Thyroid gland (tissue), 4 donors: ENCODE data around the gene SLC25A4. TPM values are rescaled to one million over a fixed set of nuclear protein-coding genes. Genes with fewer than 3 reads are reported as not detected.

Experiments used
- DNase-seq, 2 donors: peaks; one replicate each; pipeline ENCODE4 v3.0.0-alpha.2; 2019
- H3K27ac ChIP-seq, 3 donors: fragments of 200-600 bp; sonication (generic); 1 replicate in 2 of 3; 2 replicates in 1 of 3; pipeline ENCODE4 v1.5.1; 2016 to 2019; ENCODE audit warnings: mild to moderate bottlenecking in 1 of 3, moderate library complexity in 1 of 3
- H3K27me3 ChIP-seq: fragments of 200-600 bp; sonication (generic); one replicate; pipeline ENCODE4 v1.5.1; 2019
- H3K36me3 ChIP-seq, 2 donors: fragments of 200-600 bp; sonication (generic); one replicate each; pipeline ENCODE4 v1.5.1; 2016 to 2019
- H3K4me1 ChIP-seq, 2 donors: fragments of 200-600 bp; sonication (generic); one replicate each; pipeline ENCODE4 v1.5.1; 2017 to 2019
- H3K4me3 ChIP-seq, 3 donors: fragments of 200-600 bp; sonication (generic); replicated peaks in 1 of 3; 1 replicate in 2 of 3; 2 replicates in 1 of 3; pipeline ENCODE4 v1.5.1; 2016; ENCODE audit warnings: mild to moderate bottlenecking in 1 of 3
- H3K9me3 ChIP-seq: fragments of 200-600 bp; sonication (generic); one replicate; pipeline ENCODE4 v1.5.1; 2017
- CTCF ChIP-seq, 6 experiments: fragments of 200-600 bp in 3 of 6; fragments of 450-650 bp in 3 of 6; sonication (generic) in 3 of 6; IDR thresholded peaks; one replicate each; pipeline ENCODE4 v1.5.1; 2016 to 2019; ENCODE audit warnings: antibody characterized with exemption in 6 of 6, mild to moderate bottlenecking in 2 of 6, inconsistent platforms in 1 of 6, moderate library complexity in 1 of 6
- POLR2A ChIP-seq, 2 donors: fragments of 450-650 bp; IDR thresholded peaks; one replicate each; pipeline ENCODE4 v1.6.1; 2017; ENCODE audit warnings: antibody characterized with exemption in 2 of 2, mild to moderate bottlenecking in 2 of 2, moderate library complexity in 1 of 2
- whole genome bisulfite sequencing, 2 donors: methylation state at CpG; one replicate each; pipeline ENCODE4 v1.1.5; 2017; 5-methylcytosine and 5-hydroxymethylcytosine counted together
- intact Hi-C: fragments of 100-400 bp; cut with DNase I; formaldehyde crosslinking; loops from one replicate; pipeline ENCODE4 v1.15.1; 2023
- total RNA-seq, 4 donors: library from RNA; depleted of rRNA; stranded (reverse); fragments of >200 nt; gene quantifications; one replicate each; pipeline ENCODE4 v1.2.3, GENCODE V29; 2016

The SLC25A4 gene
- total RNA-seq, 4 donors from 2014 or later = 26.7 to 56.7 (median 41.8) TPM

GRCh38 chr4:185127021-185127925 lies 15.8 kb upstream of the SLC25A4 start:
- WGBS, 2 donors = 13 to 16% methylated on average over 35 to 45 of the region's 64 CpGs
- Histone ChIP-seq H3K36me3 (no peaks in the 10 kb centered on the region), H3K4me1 (peaks cover 8 to 12% of the 10 kb centered on the region in 2 donors), H3K9me3 (no peaks in the 10 kb centered on the region), H3K27me3 (no peaks in the 10 kb centered on the region), H3K4me3 (peak overlapping the region; percentile 40 to 75 (median 57)), H3K27ac (no peak overlapping the region)
- intact Hi-C loops = no loop called here
- peak; percentile 44 to 47 for DNase-seq
- no peak for TF ChIP-seq CTCF (IDR thresholded peaks at IDR 0.05)
- no peak for TF ChIP-seq POLR2A (IDR thresholded peaks at IDR 0.05)

- Histone ChIP-seq H3K36me3 (no peaks in the 10 kb centered on the region), H3K27me3 (no peaks in the 10 kb centered on the region), H3K27ac (peak overlapping the region; percentile 28 to 69 (median 41)), H3K4me1 (peaks cover 8 to 12% of the 10 kb centered on the region in 2 donors), H3K9me3 (no peaks in the 10 kb centered on the region), H3K4me3 (peak overlapping the region; percentile 48 to 75 (median 57))
- peak; percentile 49 to 56 for DNase-seq
- intact Hi-C loops = no loop called here
- TF ChIP-seq CTCF (IDR thresholded peaks at IDR 0.05) (peak in 3 of 6 experiments; percentile 11 to 28 (median 20)), POLR2A (IDR thresholded peaks at IDR 0.05) (peak in 1 of 2 donors; percentile 16)
- WGBS, 2 donors = 4 to 5% methylated on average over 32 to 34 of the region's 74 CpGs
Measured at GRCh38 chr4:185128272-185129119, 14.6 kb upstream of the SLC25A4 start.

GRCh38 chr4:185134307-185134869 lies 8.7 kb upstream of the SLC25A4 start:
- no peak overlapping the region for H3K4me3 ChIP-seq
- H3K27ac ChIP-seq = no peak overlapping the region
- TF ChIP-seq CTCF (IDR thresholded peaks at IDR 0.05) = peak in 5 of 6 experiments; percentile 59 to 82 (median 71)
- no peak for TF ChIP-seq POLR2A (IDR thresholded peaks at IDR 0.05)
- H3K9me3 ChIP-seq = no peaks in the 10 kb centered on the region
- no peaks in the 10 kb centered on the region for H3K4me1 ChIP-seq
- no peak for DNase-seq
- H3K27me3 ChIP-seq = no peaks in the 10 kb centered on the region
- H3K36me3 ChIP-seq = no peaks in the 10 kb centered on the region
- intact Hi-C loops = loop anchor here (10.0 kb wide), 2 partner anchors 90 to 130 kb away; no protein-coding TSS in a partner anchor
- WGBS, 2 donors = 35 to 41% methylated on average over 3 of the region's 3 CpGs

GRCh38 chr4:185137233-185137925 lies 5.7 kb upstream of the SLC25A4 start:
- H3K4me1 ChIP-seq = peaks cover 0 to under 1% of the 10 kb centered on the region in 2 donors
- H3K9me3 ChIP-seq = no peaks in the 10 kb centered on the region
- no peaks in the 10 kb centered on the region for H3K36me3 ChIP-seq
- 79 to 81% methylated on average over 23 to 24 of the region's 24 CpGs for WGBS, 2 donors
- intact Hi-C loops = loop anchor here (10.0 kb wide), 2 partner anchors 93 to 133 kb away; no protein-coding TSS in a partner anchor
- H3K4me3 ChIP-seq = no peak overlapping the region
- DNase-seq = no peak
- TF ChIP-seq CTCF (IDR thresholded peaks at IDR 0.05) (no peak), POLR2A (IDR thresholded peaks at IDR 0.05) (no peak)
- H3K27ac ChIP-seq = no peak overlapping the region
- no peaks in the 10 kb centered on the region for H3K27me3 ChIP-seq
